NCI-H146 (cell line): ENCODE data around the gene CXCR3.
"Not testable (repeated sequence)": the region's sequence is repeated elsewhere in the genome, so short reads cannot be mapped to it uniquely, and the experiment has no call there.

Experiments
- DNase-seq: peaks from one replicate; lab custom pipeline; 2025; lab: John Stamatoyannopoulos, UW

CXCR3 gene

DNA sequence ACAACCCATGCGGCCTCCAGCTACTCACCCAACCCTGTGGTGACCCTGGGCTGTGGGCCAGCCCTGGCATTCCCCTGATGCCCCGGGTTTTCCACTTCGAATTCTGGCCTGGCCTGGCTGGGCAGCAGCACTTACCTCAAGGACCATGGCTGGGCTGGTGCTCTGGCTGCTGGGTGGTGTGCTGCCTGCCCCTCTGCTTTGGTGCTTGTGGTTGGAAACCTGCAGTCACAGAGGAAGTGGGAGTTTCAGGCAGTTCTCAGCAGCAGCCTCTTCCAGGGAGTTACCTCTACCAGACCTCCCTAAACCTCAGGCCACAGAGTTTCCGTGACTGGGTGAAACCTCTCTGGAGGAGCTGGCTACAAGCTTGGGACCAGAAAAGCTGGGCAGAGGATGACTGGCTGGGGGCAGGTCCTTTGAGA lies at the start of gene CXCR3:
Gene CXCR3, minus strand, starts transcription at position 209 of the 419 bp plus-strand sequence. Its CDS starts 62 bp downstream, at position 147.
- DNase-seq, result no peak

DNA sequence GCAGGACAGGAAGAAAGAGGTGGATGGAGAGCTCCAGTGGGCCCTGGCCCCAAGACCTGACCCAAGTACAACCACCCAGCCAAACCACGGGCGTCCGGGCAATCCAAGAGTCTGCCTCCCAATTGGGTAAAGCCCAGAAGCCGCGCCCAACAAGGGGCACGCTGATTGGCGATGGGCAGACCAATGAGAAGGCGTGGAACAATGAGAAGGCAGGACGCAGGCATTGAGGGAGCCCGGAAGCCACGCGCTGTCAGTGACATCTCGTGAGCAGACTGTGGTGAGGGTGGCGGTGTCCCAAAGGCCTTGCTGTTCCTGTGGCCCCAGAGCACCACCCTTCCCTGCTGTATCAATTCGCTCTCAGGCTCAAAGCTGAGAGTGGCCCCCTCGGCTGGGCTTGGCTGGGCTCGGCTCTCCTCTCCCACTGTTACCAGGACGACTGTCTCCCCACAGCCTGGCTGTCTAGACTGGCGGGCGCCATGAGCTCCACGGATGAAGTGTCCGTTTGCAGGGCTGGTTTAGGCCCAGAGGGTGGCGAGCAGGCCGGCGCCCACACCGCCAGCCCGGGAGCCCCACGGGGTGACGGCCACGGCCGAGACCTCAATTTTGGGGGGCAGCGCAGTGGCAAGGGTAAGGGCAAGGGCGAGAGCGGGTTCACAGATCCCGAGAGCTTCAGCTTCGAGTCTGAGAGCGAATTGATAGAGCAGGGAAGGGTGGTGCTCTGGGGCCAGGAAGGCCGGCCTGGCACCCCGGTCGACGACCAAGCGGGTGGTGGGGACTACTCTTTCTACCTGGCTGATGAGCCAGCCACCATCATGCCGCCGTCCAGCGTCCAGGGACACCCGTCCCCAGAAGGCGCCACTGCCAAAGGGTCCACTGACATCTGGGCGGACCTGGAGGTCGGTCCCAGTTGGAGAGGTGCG lies 49.3 kb upstream of the CXCR3 start, which contains the start of gene LOC101059915:
Gene LOC101059915, plus strand, starts transcription at position 219 of the 920 bp plus-strand sequence.
- DNase-seq, result no peak

DNA sequence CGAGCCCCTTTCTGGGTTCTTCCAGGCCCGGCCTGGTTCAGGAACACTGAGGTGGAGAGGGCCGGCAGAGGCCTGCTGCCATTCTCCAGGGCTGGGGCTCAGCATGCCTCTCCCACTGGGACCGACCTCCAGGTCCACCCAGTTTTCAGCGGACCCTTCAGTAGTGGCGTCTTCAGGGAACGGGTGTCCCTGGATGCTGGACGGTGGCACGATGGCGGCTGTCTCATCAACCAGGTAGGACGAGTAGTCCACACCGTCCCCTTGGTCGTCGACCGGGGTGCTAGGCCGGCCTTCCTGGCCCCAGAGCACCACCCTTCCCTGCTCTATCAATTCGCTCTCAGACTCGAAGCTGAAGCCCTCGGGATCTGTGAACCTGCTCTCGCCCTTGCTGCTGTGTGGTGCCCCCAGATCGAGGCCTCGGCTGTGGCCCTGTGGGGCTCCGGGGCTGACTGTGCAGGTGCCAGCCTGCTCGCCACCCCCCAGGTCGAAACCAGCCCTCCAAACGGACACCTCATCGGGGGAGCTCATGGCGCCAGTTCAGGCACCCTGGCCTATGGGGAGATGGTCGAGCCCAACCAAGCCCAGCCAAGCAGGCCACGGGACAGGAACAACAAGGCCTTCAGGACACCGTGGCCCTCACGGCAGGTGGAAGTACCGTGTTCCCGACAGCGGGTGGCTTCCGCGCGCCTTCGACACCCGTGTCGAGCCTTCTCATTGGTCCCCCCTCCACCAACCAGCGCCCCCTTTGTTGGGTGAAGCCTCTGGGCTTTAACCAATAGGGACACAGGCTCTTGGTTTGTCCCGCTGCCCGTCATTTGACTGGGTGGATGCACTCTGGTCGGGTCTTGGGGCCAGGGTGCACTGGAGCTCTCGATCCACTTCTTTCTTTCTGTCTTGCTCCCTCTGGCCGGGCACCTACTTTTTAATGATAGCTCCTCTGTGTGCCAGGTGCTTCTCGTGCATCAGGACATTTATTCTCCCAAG lies 48.2 kb upstream of the CXCR3 start:
- DNase-seq, result no peak

DNA sequence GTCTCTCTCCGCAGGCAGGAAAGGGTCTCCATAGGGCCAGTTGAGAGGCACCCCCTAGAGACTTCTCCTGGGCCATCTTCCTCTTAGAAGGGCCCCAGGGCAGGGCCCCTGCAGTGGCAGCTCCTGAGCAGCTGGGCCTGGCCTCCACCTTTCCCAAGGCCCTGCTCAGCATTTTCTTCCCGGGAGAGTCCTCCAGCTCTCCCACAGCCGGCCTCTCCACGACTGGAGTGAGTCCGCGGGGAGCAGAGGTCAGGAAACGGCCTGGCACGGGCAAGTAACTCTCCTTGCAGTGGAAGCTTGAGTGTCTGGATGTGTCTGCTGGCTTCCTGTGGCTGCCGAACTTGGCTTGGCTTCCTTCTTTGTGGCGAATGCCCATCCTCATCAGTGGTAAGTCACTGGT lies 47.4 kb upstream of the CXCR3 start:
- no peak for DNase-seq

DNA sequence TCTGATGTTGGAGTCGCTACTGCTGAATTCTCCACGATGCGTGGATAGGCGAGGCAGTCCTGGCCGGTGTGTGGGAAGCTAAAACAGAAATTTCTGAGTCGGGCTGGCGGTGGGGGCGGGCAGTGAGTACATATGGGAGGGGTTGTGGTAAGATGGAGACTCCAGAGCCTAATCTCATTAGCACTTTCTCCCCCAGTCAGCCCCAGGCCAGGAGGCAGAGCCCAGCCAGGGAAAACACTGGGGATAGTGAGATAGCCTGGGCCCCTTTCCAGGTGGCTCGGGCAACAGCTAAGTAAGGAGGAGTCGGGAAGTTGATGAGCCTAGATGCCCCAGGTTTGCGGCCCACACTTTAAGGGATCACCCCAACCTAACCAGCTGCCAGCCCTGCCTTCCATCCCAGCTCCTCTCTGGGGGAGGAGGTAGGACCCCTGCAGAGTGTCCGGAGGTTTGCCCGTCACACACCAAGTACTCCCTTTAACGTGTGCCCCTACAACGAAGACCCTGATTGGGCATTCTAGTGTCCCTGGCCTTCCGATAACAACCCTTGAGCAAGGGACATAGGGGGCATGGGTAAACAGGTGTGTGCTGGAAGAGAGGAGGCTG lies 46.7 kb upstream of the CXCR3 start:
- no peak for DNase-seq

DNA sequence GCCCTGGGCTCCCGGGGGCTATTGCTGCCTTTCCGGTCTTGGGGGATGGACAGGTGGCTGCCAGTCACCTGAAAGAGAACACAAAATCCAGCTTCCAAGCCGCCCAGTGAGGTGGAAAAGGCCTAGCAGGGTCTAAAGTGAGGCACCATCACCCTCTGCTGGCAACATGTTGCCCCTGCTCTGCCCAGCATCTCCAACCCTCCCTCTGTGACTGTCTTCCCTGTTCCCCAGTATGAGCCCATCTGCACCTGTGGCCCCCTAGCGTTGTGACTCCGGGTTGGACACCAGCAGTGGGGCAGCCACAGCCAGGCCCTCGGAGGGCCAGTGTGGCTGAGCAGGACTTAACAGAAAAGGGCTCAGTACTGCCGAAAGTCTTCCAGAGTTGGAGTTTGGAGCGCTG lies 45.9 kb upstream of the CXCR3 start:
- peak; percentile 12 for DNase-seq

DNA sequence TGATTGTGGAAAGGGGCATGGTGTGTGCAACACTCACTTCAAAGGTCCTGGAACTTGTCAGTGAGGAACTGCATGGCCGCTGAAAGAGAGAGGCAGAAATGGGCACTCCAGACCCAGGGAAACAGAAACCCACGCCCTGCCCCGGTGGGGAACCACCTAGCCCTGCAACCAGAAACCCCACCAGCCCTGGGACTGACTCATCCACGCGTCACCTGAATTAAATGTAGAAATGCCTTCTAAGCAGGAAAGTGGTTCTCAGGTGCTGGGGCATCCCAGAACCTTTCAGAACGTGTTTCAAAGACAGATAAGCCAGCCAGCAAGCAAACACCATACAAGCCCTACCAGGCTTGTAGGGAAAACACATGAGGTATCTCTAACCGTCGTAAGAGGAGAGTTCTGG lies 44.9 kb upstream of the CXCR3 start:
- not testable (repeated sequence) for DNase-seq

DNA sequence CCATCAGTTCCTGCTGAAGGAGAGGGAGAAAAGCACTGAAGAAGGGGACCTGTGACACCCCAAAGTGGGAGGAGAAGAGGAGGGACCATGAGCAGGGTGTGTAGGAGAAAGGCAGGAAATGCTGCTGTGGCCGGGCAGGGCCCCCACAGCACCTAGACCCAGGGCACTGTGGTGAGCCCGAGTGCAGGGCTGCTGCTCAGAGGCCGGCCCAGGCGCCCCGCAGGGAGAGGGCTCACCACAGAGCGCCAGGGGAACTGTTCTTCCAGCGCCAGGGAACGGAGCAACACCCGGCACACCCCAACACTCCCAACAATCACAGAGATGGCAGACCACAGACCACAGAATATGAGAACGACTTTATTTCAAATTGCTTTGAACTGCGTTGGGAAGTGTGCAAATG lies 44.3 kb upstream of the CXCR3 start:
- not testable (repeated sequence) for DNase-seq

DNA sequence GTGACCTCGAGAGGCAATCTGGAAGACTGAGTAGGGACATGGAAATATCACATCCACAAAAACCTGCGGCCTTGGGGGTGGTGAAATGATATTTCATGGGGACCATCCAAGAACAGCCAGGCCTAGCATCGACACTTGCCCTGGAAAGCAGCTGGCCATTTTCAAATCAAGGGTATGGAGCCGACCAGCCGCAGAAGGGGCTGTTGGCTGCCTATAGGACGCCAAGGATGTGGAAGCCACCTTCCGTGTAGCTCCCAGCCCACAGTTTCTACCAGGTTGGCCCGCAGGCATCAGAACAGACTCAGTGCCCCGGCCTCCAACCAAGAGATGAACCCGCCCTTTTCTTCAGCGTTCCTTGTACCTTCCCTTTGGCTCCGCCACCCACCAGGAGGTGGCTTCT lies 43.6 kb upstream of the CXCR3 start:
- DNase-seq, result no peak

DNA sequence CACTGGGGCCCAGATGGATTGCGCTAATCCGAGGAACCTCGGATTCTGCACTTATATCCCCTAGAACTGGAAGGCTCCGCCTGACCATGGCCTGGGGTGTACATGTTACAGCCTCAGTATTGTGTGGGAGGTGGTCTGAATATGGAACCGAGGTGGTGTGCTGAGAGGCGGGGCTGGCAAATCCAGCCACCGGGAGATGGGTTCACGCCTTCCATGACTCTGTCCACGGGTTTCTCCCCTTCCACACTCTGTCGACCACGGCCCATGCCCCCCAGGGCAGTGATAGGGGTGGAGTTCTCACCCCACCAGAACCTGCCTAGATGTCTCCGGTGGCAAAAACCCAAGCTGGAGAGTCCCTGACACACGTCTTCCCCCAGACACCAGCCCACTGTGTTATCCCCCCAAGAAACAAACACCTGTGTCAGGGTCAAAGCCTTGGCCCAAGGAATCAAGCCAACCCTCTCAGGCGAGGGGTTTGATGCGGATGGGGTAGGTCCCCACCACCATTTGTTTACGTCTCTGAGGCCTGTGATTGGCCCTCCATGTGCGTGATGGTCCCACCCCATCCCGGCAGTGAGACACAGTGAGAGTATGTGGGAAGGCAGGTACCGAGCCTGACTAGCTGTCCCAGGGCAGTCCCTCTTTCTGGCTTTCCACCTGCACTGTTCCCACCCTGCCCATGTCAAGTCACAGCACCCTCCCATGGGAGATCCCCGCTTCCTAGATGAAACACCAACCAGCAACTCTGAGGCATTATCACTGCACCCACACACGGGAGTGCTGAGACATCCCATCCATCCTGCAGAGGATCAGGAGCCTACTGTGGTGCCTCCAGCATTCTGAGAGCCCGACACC lies 42.5 kb upstream of the CXCR3 start:
- DNase-seq, result no peak

DNA sequence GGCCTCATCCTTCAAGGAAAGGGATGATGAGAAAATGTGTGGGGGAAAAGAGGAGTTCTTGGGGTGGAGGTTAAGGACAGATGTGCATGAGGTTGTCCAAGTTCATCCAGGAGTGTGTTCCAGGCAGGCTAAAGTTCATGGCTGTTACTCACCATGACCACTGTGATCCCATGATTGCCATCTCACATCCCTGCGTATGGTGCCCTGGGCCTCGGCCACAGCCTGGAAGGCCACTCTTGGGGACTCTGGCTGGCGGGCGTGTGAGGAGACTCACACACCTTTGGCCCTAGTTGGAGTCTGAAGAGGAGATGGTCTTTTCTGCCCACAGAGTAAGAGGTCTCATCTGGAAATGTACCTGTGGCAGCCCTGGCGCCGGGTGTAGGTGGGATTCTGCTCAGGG lies 41.6 kb upstream of the CXCR3 start:
- no peak for DNase-seq

DNA sequence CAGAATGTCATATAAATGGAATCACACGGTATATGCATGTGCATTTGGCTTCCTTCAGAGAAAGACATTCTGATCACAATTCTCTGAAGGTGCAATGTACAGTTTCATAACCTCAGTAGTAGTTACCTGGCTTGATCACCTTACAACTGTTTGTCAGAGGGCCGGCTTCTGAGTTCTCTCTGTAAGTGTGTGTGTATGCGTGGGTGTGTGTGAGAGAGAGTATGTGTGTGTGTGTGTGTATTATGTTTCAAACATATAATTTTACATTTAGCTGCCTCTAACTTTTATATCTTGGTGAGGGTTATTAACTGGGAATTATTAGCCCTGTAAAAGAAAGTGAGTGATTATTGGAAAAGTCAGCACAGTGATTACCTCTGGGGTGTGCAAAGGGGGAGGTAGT lies 41.0 kb upstream of the CXCR3 start:
- no peak for DNase-seq

DNA sequence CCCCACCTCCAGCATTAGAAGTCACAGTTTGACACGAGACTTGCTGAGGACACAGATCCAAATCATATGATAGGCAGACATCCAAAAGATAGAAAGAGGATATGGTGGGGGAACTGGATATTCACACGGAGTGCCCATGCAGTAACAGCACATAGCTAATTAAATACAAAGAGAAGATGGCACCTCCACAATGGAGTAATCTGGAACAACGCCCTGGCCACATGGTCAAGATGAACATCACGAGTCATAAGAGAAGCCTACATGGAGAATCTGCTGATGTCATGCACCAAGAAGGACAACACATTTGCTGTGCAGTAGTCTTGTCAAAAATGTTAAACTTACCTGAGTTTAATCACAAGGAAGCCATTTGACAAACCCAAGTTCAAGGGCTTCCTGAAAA lies 39.0 kb upstream of the CXCR3 start:
- DNase-seq, result no peak

DNA sequence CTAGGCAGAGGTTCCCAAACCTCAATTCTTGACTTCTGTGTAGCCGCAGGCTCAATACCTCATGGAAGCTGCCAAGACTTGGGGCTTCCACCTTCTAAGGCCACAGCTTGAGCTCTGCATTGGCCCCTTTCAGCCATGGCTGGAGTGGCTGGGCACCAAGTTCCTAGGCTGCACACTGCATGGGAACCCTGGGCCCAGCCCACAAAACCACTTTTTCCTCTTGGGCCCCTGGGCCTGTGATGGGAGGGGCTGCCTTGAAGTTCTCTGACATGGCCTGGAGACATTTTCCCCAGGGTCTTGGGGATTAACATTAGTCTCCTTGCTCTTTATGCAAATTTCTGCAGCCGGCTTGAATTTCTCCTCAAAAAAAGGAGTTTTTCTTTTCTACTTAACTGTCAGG lies 35.0 kb upstream of the CXCR3 start:
- no peak for DNase-seq

DNA sequence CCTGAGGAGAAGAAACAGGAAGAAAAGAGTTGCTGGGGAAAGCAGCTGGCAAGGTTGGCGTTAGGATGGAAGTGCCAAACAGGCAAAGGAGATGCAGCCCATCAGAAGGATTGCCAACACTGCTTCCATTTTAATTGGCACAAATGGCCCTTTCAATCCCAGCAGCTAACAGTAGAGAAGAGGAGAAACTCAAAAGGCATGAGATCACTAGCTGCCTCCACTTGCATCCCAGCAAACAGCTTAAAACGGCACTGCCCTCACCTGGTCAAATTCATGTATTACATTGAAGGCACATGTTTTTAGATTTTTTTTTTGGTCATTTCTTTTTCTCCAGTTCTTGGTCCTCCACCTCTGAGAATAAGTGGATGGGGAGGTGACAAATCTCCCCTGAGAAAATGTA lies 34.1 kb upstream of the CXCR3 start:
- peak; percentile 27 for DNase-seq

DNA sequence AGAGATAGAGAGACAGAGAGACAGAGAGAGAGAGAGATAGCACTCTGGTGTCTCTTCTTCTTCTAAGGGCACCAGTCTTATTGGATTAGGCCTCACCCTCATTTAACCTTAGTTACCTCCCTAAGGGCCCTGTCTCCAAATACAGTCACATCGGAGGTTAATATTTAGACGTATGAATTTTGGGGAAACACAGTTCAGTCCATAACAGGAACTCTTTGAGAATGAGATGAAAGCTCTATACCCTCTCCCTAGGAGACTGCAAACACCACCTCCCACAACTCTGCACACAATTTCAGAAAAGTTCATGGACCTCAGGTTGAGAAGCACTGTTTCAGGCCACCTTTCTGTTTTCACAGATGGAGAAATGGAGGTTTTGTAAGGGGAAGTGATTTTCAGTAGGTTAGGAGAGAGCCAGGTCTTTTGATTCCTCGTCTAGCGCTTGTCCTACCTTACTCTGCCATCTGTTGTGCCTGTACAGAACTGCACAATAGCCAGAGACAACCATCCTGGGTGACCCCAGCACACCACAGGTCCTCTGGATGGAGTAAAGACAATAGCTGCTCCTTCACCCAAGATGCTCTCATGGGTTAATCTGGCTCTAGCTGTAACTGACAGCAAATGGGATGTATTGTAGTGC lies 32.1 kb upstream of the CXCR3 start:
- DNase-seq, result no peak

DNA sequence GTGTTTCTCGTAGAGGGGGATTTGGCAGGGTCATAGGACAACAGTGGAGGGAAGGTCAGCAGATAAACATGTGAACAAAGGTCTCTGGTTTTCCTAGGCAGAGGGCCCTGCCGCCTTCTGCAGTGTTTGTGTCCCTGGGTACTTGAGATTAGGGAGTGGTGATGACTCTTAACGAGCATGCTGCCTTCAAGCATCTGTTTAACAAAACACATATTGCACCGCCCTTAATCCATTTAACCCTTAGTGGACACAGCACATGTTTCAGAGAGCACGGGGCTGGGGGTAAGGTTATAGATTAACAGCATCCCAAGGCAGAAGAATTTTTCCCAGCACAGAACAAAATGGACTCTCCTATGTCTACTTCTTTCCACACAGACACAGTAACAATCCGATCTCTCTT lies 26.1 kb upstream of the CXCR3 start:
- DNase-seq, result not testable (repeated sequence)

DNA sequence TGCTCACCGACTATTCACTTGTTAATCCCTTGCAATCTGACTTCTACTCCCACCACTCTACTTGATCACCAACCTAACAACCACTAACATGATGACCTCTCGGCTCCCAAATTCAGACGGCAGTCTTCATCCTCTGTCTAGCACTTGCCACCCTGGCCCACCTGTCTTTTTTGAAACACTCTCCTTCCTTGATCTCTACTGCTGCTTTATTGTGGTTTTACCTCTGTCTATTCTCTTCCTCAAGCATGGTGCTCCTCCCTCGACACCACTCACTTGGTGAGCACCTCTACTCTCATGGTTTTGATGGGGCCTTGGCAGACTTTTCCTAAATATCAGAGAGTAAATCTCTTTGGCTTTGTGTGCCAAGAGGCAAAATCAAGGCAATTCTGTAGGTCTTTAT lies 21.7 kb upstream of the CXCR3 start:
- DNase-seq, result no peak

DNA sequence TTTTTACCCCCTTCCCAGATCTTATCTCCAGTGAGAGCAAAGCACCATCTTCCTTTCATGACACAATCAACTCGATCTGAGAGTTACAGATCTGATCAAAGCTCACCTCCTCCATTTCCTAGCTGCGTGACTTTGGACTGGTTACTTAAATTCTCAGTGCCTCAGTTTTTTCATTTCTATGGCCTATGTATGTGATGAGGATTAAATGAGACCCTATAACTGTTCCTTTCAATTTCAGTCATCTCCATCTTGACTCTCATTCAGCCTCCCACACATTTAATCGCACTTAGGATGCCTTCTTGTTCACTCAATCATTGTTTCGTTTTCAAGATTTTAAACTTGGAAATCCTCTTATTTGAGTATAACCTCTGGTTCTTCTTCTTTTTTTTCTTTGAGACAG lies 20.1 kb upstream of the CXCR3 start:
- no peak for DNase-seq

DNA sequence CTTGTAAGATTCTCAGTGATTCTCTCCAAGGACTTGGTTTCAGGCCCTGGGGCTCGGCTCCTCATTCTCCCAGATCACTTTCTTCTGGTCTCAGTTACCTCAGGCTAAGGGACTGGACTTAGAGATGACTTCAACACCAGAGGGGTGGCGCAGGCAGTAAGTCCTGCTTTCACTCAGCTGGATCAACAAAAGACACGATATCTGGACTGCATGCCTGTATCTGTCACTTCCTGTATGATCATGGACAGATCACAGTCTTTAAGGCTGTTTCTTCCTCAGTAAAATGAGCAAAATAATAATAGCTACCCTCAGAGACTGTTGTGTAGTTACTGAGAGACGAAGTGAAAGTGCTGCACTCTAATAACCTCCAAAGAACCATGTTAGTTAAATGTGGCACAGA lies 19.5 kb upstream of the CXCR3 start:
- no peak for DNase-seq

DNA sequence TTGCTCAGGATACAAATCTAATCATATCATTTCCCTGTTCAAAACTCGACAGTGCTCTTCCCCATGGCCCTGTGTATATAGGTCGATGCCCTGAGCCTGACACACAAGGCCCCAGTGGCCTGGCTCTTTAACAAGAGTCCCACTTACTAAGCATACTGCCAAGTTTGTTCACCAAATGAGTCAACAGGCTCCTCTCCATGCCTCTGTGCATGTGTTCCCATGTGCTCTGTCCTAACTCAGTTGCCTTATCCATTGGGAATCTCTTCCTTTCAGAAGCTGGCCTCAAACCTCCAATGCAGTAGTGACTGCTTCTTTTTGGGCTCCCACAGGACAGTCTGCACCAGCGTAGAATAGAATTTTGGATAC lies 18.9 kb upstream of the CXCR3 start:
- DNase-seq, result no peak
